ENCODE results near the gene ZFYVE9. TPM values are rescaled to one million over a fixed set of nuclear protein-coding genes. Genes with fewer than 3 reads are reported as not detected.

The ZFYVE9 gene
- total RNA-seq, 1 donor from 2014 or later: 18.7 TPM

DNA sequence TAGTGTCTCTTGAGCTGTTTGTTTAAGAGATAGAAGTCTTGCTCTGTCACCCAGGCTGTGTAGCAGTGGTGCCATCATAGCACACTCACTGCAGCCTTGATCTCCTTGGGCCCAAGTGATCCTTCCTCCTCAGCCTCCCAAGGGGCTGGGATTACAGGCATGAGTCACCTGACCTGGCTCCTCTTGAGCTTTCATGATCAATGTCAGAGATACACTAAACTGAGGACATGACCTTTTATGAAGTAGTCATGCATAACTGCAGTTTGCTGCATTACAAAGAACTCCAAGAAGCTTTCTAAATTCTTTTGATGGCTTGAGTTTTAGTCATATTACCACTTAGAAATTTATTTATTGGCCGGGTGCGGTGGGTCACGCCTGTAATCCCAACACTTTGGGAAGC is 146.4 kb downstream of the ZFYVE9 start:
- no peak for DNase-seq
- ATAC-seq: no peak
- H3K27me3 ChIP-seq (ENCODE audit: low read depth): no peaks in the 10 kb centered on the region
- H3K27ac ChIP-seq: no peak overlapping the region
- no peaks in the 10 kb centered on the region for H3K4me1 ChIP-seq
- H3K36me3 ChIP-seq: no peaks in the 10 kb centered on the region
- TF ChIP-seq, protein P1, sequence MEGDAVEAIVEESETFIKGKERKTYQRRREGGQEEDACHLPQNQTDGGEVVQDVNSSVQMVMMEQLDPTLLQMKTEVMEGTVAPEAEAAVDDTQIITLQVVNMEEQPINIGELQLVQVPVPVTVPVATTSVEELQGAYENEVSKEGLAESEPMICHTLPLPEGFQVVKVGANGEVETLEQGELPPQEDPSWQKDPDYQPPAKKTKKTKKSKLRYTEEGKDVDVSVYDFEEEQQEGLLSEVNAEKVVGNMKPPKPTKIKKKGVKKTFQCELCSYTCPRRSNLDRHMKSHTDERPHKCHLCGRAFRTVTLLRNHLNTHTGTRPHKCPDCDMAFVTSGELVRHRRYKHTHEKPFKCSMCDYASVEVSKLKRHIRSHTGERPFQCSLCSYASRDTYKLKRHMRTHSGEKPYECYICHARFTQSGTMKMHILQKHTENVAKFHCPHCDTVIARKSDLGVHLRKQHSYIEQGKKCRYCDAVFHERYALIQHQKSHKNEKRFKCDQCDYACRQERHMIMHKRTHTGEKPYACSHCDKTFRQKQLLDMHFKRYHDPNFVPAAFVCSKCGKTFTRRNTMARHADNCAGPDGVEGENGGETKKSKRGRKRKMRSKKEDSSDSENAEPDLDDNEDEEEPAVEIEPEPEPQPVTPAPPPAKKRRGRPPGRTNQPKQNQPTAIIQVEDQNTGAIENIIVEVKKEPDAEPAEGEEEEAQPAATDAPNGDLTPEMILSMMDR (IDR thresholded peaks at IDR 0.05): no peak
- intact Hi-C loops (cut with DNase I): no loop called here
- H3K4me3 ChIP-seq: no peak overlapping the region
- H3K9me3 ChIP-seq: no peaks in the 10 kb centered on the region

DNA sequence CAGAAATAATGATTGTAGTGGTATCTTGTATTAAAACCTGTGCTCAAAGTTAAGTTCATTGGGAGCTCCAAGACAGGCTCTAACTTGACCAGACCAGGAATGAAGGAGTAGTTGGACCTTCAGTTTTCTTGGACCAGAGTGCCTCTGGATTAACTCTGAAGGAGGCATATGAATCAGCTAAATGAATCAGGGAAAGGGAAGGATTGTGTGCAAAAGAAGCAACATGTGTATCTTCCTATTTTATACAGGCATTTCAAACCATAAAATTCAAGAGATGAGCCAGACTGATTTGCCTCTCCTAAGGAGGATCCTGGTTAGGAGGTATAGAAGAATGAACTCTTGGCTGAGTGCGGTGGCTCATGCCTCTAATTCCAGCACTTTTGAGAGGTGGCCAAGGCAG is 152.7 kb downstream of the ZFYVE9 start:
- H3K27me3 ChIP-seq (ENCODE audit: low read depth): no peaks in the 10 kb centered on the region
- no peaks in the 10 kb centered on the region for H3K4me1 ChIP-seq
- H3K27ac ChIP-seq: no peak overlapping the region
- ATAC-seq (no peak), DNase-seq (no peak)
- TF ChIP-seq, protein P1 (IDR thresholded peaks at IDR 0.05): no peak
- no peak overlapping the region for H3K4me3 ChIP-seq
- intact Hi-C loops (cut with DNase I): loop anchor here (10.0 kb wide), 1 partner anchor 170 kb away; no protein-coding TSS in a partner anchor
- no peaks in the 10 kb centered on the region for H3K9me3 ChIP-seq
- no peaks in the 10 kb centered on the region for H3K36me3 ChIP-seq

DNA sequence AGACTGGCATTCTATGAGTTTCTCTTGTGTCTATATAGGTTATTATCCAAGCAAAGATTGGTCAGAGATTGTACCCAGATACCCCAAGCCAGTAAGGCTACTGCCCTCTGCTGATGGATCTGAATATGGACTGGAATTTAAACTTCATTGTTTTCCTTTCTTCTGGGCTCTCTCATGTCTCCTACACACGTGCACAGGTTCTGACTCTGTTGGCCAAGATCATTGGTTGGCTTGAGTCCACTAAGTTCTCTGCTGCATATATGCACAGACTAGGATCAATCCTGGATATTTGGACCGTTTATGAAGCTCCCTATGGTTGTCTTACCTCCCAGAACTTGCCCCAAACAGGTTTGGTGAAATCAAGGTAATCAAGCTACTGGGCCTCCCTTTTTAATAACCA is 154.5 kb downstream of the ZFYVE9 start:
- TF ChIP-seq, protein P1 (IDR thresholded peaks at IDR 0.05): peak; percentile 71
- intact Hi-C loops (cut with DNase I): loop anchor here (10.0 kb wide), 1 partner anchor 172 kb away; no protein-coding TSS in a partner anchor
- no peak overlapping the region for H3K4me3 ChIP-seq
- peak; percentile 87 to 88 for ATAC-seq
- H3K4me1 ChIP-seq: no peaks in the 10 kb centered on the region
- no peaks in the 10 kb centered on the region for H3K27me3 ChIP-seq (ENCODE audit: low read depth)
- no peak for DNase-seq
- no peaks in the 10 kb centered on the region for H3K9me3 ChIP-seq
- H3K36me3 ChIP-seq: no peaks in the 10 kb centered on the region
- H3K27ac ChIP-seq: no peak overlapping the region

DNA sequence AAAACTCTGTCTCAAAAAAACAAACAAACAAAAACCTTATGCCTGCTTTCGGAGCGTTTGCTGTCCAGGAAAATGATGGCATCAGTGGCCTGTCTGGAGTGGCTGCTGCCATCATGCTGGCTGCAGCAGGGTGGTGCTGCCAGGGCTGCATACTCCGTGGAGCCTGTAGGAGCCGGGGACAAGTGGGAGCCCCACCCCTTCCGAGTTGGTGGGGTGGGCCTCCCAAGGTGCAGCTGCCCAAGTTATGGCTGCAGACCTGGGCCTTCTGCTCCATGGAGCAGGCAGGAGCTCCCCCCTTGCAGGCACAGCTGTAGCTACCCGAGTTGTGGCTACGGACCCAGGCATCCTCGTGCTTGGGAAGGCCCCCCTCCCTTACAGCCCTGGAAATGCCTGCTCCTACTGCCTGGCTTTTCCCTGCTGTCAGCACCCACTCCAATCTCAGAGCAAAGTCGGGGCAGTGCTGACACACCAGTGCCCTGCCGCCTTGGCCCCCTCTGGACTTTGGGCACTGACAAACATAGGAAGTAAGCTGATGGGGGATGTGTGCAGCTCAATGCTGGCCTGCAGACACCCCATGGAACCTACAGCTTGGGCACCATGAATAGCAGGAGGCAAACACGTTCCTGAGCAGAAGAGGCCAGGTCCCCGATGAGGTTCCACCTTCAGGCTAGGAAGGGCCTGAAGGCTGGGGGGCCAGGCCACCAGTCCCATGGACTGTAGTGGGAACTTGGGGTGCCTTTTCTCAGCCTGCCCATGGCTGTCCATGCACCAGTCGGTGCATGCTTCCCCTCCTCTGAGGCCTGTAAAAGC is 163.7 kb downstream of the ZFYVE9 start:
- Histone ChIP-seq H3K27ac (no peak overlapping the region), H3K4me1 (no peaks in the 10 kb centered on the region), H3K36me3 (peaks cover 30% of the 10 kb centered on the region), H3K9me3 (no peaks in the 10 kb centered on the region), H3K27me3 (ENCODE audit: low read depth) (no peaks in the 10 kb centered on the region), H3K4me3 (no peak overlapping the region)
- DNase-seq (no peak), ATAC-seq (peak; percentile 12 to 34)
- intact Hi-C loops (cut with DNase I): no loop called here
- TF ChIP-seq, protein P1 (IDR thresholded peaks at IDR 0.05): no peak

DNA sequence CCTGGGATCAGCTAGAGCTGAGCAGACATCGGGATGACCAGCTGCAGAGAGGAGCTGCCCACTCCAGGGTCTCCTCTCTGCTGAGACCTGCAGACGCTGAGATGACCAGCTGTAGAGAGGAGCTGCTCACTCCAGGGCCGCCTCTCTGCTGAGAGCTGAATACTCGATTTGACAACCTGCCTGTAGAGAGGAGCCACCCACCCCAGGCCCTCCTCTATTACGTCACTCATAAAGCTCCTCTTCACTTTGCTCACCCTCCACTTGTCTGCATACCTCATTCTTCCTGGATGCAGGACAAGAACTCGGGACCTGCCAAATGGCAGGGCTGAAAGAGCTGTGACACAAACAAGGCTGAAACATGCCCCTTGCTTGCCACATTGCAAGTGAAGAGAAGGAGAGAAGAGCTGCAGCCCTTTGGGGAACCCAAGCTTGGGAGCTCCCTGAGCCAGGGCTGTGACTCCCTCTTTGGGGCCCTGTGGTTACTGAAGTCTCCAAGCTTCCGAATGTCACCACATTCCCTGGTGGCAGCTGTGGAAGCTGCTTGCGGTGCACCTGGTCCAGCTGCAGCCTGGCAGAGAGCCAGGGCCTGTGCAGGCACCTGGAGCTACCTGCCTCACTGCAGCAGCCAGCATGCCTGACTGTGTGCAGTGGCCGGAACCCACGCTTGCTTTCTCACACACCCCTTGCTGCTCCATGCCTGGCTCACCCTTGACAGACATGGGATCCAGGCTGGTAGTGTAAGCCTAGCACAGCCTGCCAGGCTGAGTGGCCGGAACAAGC is 164.5 kb downstream of the ZFYVE9 start:
- H3K27ac ChIP-seq: no peak overlapping the region
- ATAC-seq (peak; percentile 50 to 83), DNase-seq (no peak)
- H3K27me3 ChIP-seq (ENCODE audit: low read depth): no peaks in the 10 kb centered on the region
- TF ChIP-seq, protein P1 (IDR thresholded peaks at IDR 0.05): no peak
- H3K4me1 ChIP-seq: no peaks in the 10 kb centered on the region
- H3K4me3 ChIP-seq: no peak overlapping the region
- H3K36me3 ChIP-seq: peaks cover 30% of the 10 kb centered on the region
- intact Hi-C loops (cut with DNase I): no loop called here
- no peaks in the 10 kb centered on the region for H3K9me3 ChIP-seq

All from lower lobe of right lung (tissue), 2 donors.